Spleen (tissue), 11 donors: ENCODE results near the gene COL25A1. TPM values are rescaled to one million over a fixed set of nuclear protein-coding genes. Genes with fewer than 3 reads are reported as not detected.
A peak's percentile ranks its signal among the peaks of the same experiment; 100 is the strongest.

Experiments
- DNase-seq: peaks from one replicate; pipeline ENCODE4 v3.0.0-alpha.2; 2020
- H3K27ac ChIP-seq, 8 donors: fragments of 200-600 bp; sonication (generic) in 7 of 8; 1 replicate in 4 of 8; 2 replicates in 4 of 8; pipeline versions ENCODE4 v1.5.0 to v1.8.0; 2016 to 2021; ENCODE audit warnings: inconsistent platforms in 4 of 8, mild to moderate bottlenecking in 4 of 8, moderate library complexity in 1 of 8
- H3K27me3 ChIP-seq, 7 donors: fragments of 200-600 bp; sonication (generic) in 6 of 7; replicated peaks in 1 of 7; 1 replicate in 4 of 7; 2 replicates in 3 of 7; pipeline versions ENCODE4 v1.5.0 to v1.8.0; 2016 to 2021; ENCODE audit warnings: inconsistent platforms in 3 of 7, mild to moderate bottlenecking in 1 of 7
- H3K36me3 ChIP-seq, 6 donors: fragments of 200-600 bp; sonication (generic) in 5 of 6; 1 replicate in 4 of 6; 2 replicates in 2 of 6; pipeline versions ENCODE4 v1.5.0 to v1.8.0; 2016 to 2021; ENCODE audit warnings: inconsistent platforms in 2 of 6
- H3K4me1 ChIP-seq, 6 donors: fragments of 200-600 bp; sonication (generic) in 5 of 6; 1 replicate in 3 of 6; 2 replicates in 3 of 6; pipeline versions ENCODE4 v1.5.0 to v1.8.0; 2016 to 2021; ENCODE audit warnings: inconsistent platforms in 3 of 6
- H3K4me3 ChIP-seq, 8 donors: fragments of 200-600 bp; sonication (generic) in 7 of 8; 1 replicate in 4 of 8; 2 replicates in 4 of 8; pipeline versions ENCODE4 v1.5.0 to v1.8.0; 2016 to 2021; ENCODE audit warnings: inconsistent platforms in 4 of 8, mild to moderate bottlenecking in 4 of 8, moderate library complexity in 2 of 8
- H3K9me3 ChIP-seq, 8 donors: fragments of 200-600 bp; sonication (generic) in 7 of 8; 1 replicate in 4 of 8; 2 replicates in 4 of 8; pipeline versions ENCODE4 v1.5.0 to v1.8.0; 2016 to 2021; ENCODE audit warnings: inconsistent platforms in 4 of 8
- CTCF ChIP-seq, 11 experiments: fragments of 200-600 bp in 7 of 11; fragments of 450-650 bp in 4 of 11; sonication (generic) in 4 of 11; IDR thresholded peaks in 8 of 11; conservative IDR thresholded peaks in 3 of 11; 1 replicate in 7 of 11; 2 replicates in 4 of 11; pipeline versions ENCODE4 v1.4.0 to v1.8.0; 2016 to 2021; ENCODE audit warnings: antibody characterized with exemption in 11 of 11, inconsistent platforms in 4 of 11, mild to moderate bottlenecking in 1 of 11
- POLR2A ChIP-seq, 3 donors: fragments of 450-650 bp; IDR thresholded peaks; one replicate each; pipeline ENCODE4 v1.5.1; 2017; ENCODE audit warnings: antibody characterized with exemption in 3 of 3, mild to moderate bottlenecking in 1 of 3
- POLR2AphosphoS5 ChIP-seq, 3 donors: sonication (generic); formaldehyde crosslinking; IDR thresholded peaks; one replicate each; pipeline ENCODE4 v1.5.1; 2017; ENCODE audit warnings: antibody characterized with exemption in 3 of 3
- WGBS, 5 donors: extraction: QIAGEN DNeasy Blood & Tissue Kit in 3 of 5; methylation state at CpG; one replicate each; pipeline versions ENCODE4 v1.1.5 to v1.1.7; 2013 to 2018; 5-methylcytosine and 5-hydroxymethylcytosine counted together
- intact Hi-C: fragments of 100-400 bp; cut with DNase I; formaldehyde crosslinking; loops from one replicate; pipeline ENCODE4 v1.15.0; 2023; ENCODE audit warnings: low total_unique reads
- polyA plus RNA-seq, 3 donors: library from polyadenylated mRNA; stranded (reverse); fragments of 200-250 nt; gene quantifications; one replicate each; pipeline ENCODE4 v1.2.1, GENCODE V29; 2013
- total RNA-seq, 7 donors: library from RNA; depleted of rRNA in 3 of 7; stranded (reverse); fragments of >200 nt in 3 of 7; fragmentation: NEBNext Ultra II Directional in 4 of 7; extraction: Animal tissue kit (Norgen Biotek cat#: 25700) in 4 of 7; gene quantifications; one replicate each; pipeline versions ENCODE4 v1.1.0 to v1.2.1, GENCODE V29; 2016 to 2021
- donor health status: healthy with polysubstance abuse.
- donor health status: DM: no; HTN: no; CAD: no; lungs with moderate emphysema.
- donor health status: DM: no; HTN: no; CAD: no.
- donor health status: Bipolar disorder and iron deficiency.
- donor health status: healthy.
- donor health status: DM: no; HTN: no; CAD: no.
- donor health status: DM: yes; HTN: yes; CAD: no.

The COL25A1 gene
- total and polyA plus RNA-seq, 10 donors = 0.06 to 1.9 (median 0.57) TPM; not detected in 1

GRCh38 chr4:108774809-108775530, 527.5 kb downstream of the COL25A1 start:
- DNase-seq = no peak
- Histone ChIP-seq H3K36me3 (no peaks in the 10 kb centered on the region), H3K4me1 (peaks cover 0 to 4% (median 0%) of the 10 kb centered on the region in 6 donors), H3K27me3 (peaks cover 0 to 5% (median 0%) of the 10 kb centered on the region in 7 donors), H3K27ac (no peak overlapping the region), H3K4me3 (no peak overlapping the region), H3K9me3 (no peaks in the 10 kb centered on the region)
- intact Hi-C loops = no loop called here
- TF ChIP-seq POLR2A (IDR thresholded peaks at IDR 0.05) (no peak), POLR2AphosphoS5 (IDR thresholded peaks at IDR 0.05) (peak in 1 of 3 donors; percentile 29), CTCF (IDR thresholded peaks at IDR 0.05 in 8 of 11, conservative IDR thresholded peaks at IDR 0.05 in 3 of 11) (peak in 5 of 11 experiments; percentile 16 to 37 (median 27))
- 61 to 74% (median 64%) methylated on average over 5 of the region's 5 CpGs for WGBS, 5 donors

GRCh38 chr4:108772402-108772801, 530.1 kb downstream of the COL25A1 start:
- no peak overlapping the region for H3K4me3 ChIP-seq
- TF ChIP-seq POLR2A (IDR thresholded peaks at IDR 0.05) (no peak), CTCF (IDR thresholded peaks at IDR 0.05 in 8 of 11, conservative IDR thresholded peaks at IDR 0.05 in 3 of 11) (no peak), POLR2AphosphoS5 (IDR thresholded peaks at IDR 0.05) (no peak)
- DNase-seq = no peak
- H3K36me3 ChIP-seq = no peaks in the 10 kb centered on the region
- H3K27me3 ChIP-seq = peaks cover 0 to 5% (median 0%) of the 10 kb centered on the region in 7 donors
- H3K27ac ChIP-seq = no peak overlapping the region
- intact Hi-C loops = no loop called here
- peaks cover 0 to 4% (median 0%) of the 10 kb centered on the region in 6 donors for H3K4me1 ChIP-seq
- H3K9me3 ChIP-seq = no peaks in the 10 kb centered on the region
- 86 to 90% (median 88%) methylated on average over 7 of the region's 7 CpGs for WGBS, 5 donors

- Histone ChIP-seq H3K4me1 (peaks cover 0 to 17% (median 15%) of the 10 kb centered on the region in 6 donors), H3K4me3 (no peak overlapping the region), H3K9me3 (peaks cover 0 to 12% (median 4%) of the 10 kb centered on the region in 8 donors), H3K27ac (no peak overlapping the region), H3K36me3 (no peaks in the 10 kb centered on the region), H3K27me3 (peaks cover 0 to 62% (median 22%) of the 10 kb centered on the region in 7 donors)
- no peak for DNase-seq
- intact Hi-C loops = no loop called here
- 83 to 91% (median 87%) methylated on average over 3 of the region's 3 CpGs for WGBS, 5 donors
- TF ChIP-seq CTCF (IDR thresholded peaks at IDR 0.05 in 8 of 11, conservative IDR thresholded peaks at IDR 0.05 in 3 of 11) = no peak
- no peak for TF ChIP-seq POLR2AphosphoS5 (IDR thresholded peaks at IDR 0.05)
- no peak for TF ChIP-seq POLR2A (IDR thresholded peaks at IDR 0.05)
These were observed 536.4 kb downstream of the COL25A1 start for GRCh38 chr4:108766058-108766457.

GRCh38 chr4:108763986-108764385, 538.5 kb downstream of the COL25A1 start:
- peaks cover 0 to 17% (median 15%) of the 10 kb centered on the region in 6 donors for H3K4me1 ChIP-seq
- intact Hi-C loops = no loop called here
- no peak for DNase-seq
- H3K27ac ChIP-seq = no peak overlapping the region
- peaks cover 0 to 79% (median 26%) of the 10 kb centered on the region in 7 donors for H3K27me3 ChIP-seq
- H3K4me3 ChIP-seq = no peak overlapping the region
- TF ChIP-seq POLR2A (IDR thresholded peaks at IDR 0.05) (no peak), POLR2AphosphoS5 (IDR thresholded peaks at IDR 0.05) (no peak), CTCF (IDR thresholded peaks at IDR 0.05 in 8 of 11, conservative IDR thresholded peaks at IDR 0.05 in 3 of 11) (no peak)
- no peaks in the 10 kb centered on the region for H3K36me3 ChIP-seq
- H3K9me3 ChIP-seq = peaks cover 0 to 12% (median 4%) of the 10 kb centered on the region in 8 donors
- WGBS, 5 donors = 95 to 98% (median 95%) methylated on average over 4 of the region's 4 CpGs
